ENCODE results near the gene GOLGA1. TPM values are rescaled to one million over a fixed set of nuclear protein-coding genes. Genes with fewer than 3 reads are reported as not detected.
"Not testable (repeated sequence)": the region's sequence is repeated elsewhere in the genome, so short reads cannot be mapped to it uniquely, and the experiment has no call there.

The GOLGA1 gene
- total RNA-seq, 1 donor from 2014 or later, result 10.2 TPM

DNA sequence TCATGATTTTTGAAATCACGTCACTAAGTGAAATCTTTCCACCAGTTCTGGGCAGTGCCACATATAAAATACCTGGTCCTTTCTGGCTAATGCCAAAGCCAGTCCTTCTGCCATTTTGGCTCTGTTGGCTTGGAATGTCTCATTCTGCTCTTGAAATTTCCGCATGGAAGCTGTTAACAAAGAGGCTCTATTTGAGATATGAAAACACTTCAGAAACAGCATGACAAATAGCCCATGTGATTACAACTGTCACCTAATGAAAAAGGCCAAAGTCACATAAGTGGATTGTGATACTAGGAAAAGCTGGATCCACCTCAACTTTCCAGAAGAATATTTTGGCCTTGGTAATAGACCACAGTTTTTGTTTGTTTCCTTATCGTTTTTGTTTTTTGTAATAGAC, 12.8 kb downstream of the GOLGA1 start:
- FAIRE-seq (no peak), DNase-seq (ENCODE audit: low read depth) (no peak)
- Histone ChIP-seq H3K4me1 (ENCODE audit: insufficient read depth, low read length) (no peaks in the 10 kb centered on the region), H4K20me1 (ENCODE audit: insufficient read depth, low read length) (no peaks in the 10 kb centered on the region), H3K79me2 (ENCODE audit: insufficient read depth, low read length) (no peaks in the 10 kb centered on the region), H3K27me3 (ENCODE audit: insufficient read depth, low read length) (no peaks in the 10 kb centered on the region), H3K9ac (ENCODE audit: low read length) (no peak overlapping the region), H3K27ac (ENCODE audit: low read depth, low read length) (no peak overlapping the region), H3K4me3 (ENCODE audit: insufficient read depth, low read depth, low read length) (no peak overlapping the region), H3K9me3 (ENCODE audit: insufficient read depth, low read depth, low read length) (no peaks in the 10 kb centered on the region), H3K4me2 (ENCODE audit: low read length) (no peak overlapping the region), H3K36me3 (ENCODE audit: insufficient read depth, low read length) (peaks cover 32% of the 10 kb centered on the region), H2AFZ (ENCODE audit: low read depth, low read length) (no peak overlapping the region)
- no peak overlapping the region for H3K27ac Mint-ChIP-seq (ENCODE audit: unreplicated experiment)
- TF ChIP-seq, protein P1, sequence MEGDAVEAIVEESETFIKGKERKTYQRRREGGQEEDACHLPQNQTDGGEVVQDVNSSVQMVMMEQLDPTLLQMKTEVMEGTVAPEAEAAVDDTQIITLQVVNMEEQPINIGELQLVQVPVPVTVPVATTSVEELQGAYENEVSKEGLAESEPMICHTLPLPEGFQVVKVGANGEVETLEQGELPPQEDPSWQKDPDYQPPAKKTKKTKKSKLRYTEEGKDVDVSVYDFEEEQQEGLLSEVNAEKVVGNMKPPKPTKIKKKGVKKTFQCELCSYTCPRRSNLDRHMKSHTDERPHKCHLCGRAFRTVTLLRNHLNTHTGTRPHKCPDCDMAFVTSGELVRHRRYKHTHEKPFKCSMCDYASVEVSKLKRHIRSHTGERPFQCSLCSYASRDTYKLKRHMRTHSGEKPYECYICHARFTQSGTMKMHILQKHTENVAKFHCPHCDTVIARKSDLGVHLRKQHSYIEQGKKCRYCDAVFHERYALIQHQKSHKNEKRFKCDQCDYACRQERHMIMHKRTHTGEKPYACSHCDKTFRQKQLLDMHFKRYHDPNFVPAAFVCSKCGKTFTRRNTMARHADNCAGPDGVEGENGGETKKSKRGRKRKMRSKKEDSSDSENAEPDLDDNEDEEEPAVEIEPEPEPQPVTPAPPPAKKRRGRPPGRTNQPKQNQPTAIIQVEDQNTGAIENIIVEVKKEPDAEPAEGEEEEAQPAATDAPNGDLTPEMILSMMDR (IDR thresholded peaks at IDR 0.05; ENCODE audit: insufficient read depth, low read depth, low read length), result no peak
- no peak for TF ChIP-seq EZH2 (IDR thresholded peaks at IDR 0.05; ENCODE audit: insufficient read depth, low read length)
- no peak overlapping the region for H3K4me3 Mint-ChIP-seq (ENCODE audit: unreplicated experiment)
- no peaks in the 10 kb centered on the region for H3K4me1 Mint-ChIP-seq (ENCODE audit: low read depth, unreplicated experiment)
- no peaks in the 10 kb centered on the region for H3K27me3 Mint-ChIP-seq (ENCODE audit: low read depth, unreplicated experiment)
- H3K36me3 Mint-ChIP-seq (ENCODE audit: low read depth, unreplicated experiment), result peaks cover 10% of the 10 kb centered on the region
- H3K9me3 Mint-ChIP-seq (ENCODE audit: unreplicated experiment), result no peaks in the 10 kb centered on the region

DNA sequence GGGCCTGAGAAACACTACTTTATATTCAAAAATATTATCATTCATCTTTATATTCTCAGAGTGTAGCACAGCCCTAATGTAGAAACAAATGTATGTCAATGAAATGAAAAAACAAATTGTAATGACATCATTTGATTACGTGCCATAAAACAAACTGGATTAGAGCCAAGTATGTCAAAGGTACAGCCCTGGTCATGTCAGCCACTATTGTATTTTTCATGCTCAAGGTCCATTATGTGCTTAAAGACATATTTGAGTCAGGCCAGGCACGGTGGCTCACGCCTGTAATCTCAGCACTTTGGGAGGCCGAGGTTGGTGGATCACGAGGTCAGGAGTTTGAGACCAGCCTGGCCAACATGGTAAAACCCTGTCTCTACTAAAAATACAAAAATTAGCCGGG, 20.5 kb downstream of the GOLGA1 start:
- not testable (repeated sequence) for H3K9me3 ChIP-seq (ENCODE audit: insufficient read depth, low read depth, low read length); H3K27ac Mint-ChIP-seq (ENCODE audit: unreplicated experiment); H3K27me3 Mint-ChIP-seq (ENCODE audit: low read depth, unreplicated experiment); H4K20me1 ChIP-seq (ENCODE audit: insufficient read depth, low read length); H3K4me2 ChIP-seq (ENCODE audit: low read length); H3K9me3 Mint-ChIP-seq (ENCODE audit: unreplicated experiment); H2AFZ ChIP-seq (ENCODE audit: low read depth, low read length); FAIRE-seq; H3K9ac ChIP-seq (ENCODE audit: low read length); H3K4me1 Mint-ChIP-seq (ENCODE audit: low read depth, unreplicated experiment); H3K27me3 ChIP-seq (ENCODE audit: insufficient read depth, low read length); H3K4me1 ChIP-seq (ENCODE audit: insufficient read depth, low read length); H3K36me3 Mint-ChIP-seq (ENCODE audit: low read depth, unreplicated experiment); H3K4me3 Mint-ChIP-seq (ENCODE audit: unreplicated experiment); DNase-seq (ENCODE audit: low read depth); H3K27ac ChIP-seq (ENCODE audit: low read depth, low read length); H3K79me2 ChIP-seq (ENCODE audit: insufficient read depth, low read length); H3K4me3 ChIP-seq (ENCODE audit: insufficient read depth, low read depth, low read length)
- peaks cover 11% of the 10 kb centered on the region for H3K36me3 ChIP-seq (ENCODE audit: insufficient read depth, low read length)

DNA sequence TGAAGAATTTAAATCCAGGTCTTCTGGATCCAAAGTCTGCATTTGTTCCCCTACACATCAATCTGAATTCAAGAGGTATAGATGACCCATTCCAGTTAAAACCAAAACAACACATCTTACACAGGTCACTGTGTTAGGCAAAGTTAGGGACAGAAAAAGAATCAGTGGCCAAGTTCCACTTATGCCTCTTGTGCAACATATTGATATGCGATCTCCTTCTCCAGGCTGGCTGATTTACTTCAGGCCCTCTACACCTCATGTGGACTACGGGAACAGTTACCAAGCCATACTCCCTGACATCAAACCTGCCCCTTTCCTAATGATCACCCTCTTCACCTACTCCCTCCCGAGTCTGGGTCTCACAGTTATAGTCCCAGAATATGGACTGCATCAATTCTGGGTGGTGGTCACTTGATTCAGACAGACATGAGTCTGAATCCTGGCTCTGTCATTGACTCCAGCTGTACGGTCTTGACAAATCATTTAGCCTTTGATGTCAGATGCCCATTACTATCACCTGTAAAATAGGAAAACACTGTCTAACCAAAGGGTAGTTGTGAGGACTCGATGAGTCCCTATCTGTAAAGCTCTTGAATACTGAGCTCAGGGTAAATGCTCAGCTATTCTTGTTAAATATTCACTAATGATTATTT, 26.0 kb downstream of the GOLGA1 start:
- Mint-ChIP-seq H3K27me3 (ENCODE audit: low read depth, unreplicated experiment) (no peaks in the 10 kb centered on the region), H3K9me3 (ENCODE audit: unreplicated experiment) (peaks cover 5% of the 10 kb centered on the region), H3K36me3 (ENCODE audit: low read depth, unreplicated experiment) (peaks cover 32% of the 10 kb centered on the region), H3K4me3 (ENCODE audit: unreplicated experiment) (no peak overlapping the region), H3K27ac (ENCODE audit: unreplicated experiment) (no peak overlapping the region), H3K4me1 (ENCODE audit: low read depth, unreplicated experiment) (no peaks in the 10 kb centered on the region)
- FAIRE-seq, result no peak
- no peak overlapping the region for H2AFZ ChIP-seq (ENCODE audit: low read depth, low read length)
- H3K4me1 ChIP-seq (ENCODE audit: insufficient read depth, low read length), result no peaks in the 10 kb centered on the region
- H4K20me1 ChIP-seq (ENCODE audit: insufficient read depth, low read length), result no peaks in the 10 kb centered on the region
- TF ChIP-seq, protein P1 (IDR thresholded peaks at IDR 0.05; ENCODE audit: insufficient read depth, low read depth, low read length), result no peak
- no peak for TF ChIP-seq EZH2 (IDR thresholded peaks at IDR 0.05; ENCODE audit: insufficient read depth, low read length)
- no peak overlapping the region for H3K9ac ChIP-seq (ENCODE audit: low read length)
- peaks cover 18% of the 10 kb centered on the region for H3K36me3 ChIP-seq (ENCODE audit: insufficient read depth, low read length)
- H3K4me3 ChIP-seq (ENCODE audit: insufficient read depth, low read depth, low read length), result no peak overlapping the region
- no peaks in the 10 kb centered on the region for H3K9me3 ChIP-seq (ENCODE audit: insufficient read depth, low read depth, low read length)
- H3K27me3 ChIP-seq (ENCODE audit: insufficient read depth, low read length), result no peaks in the 10 kb centered on the region
- H3K4me2 ChIP-seq (ENCODE audit: low read length), result no peak overlapping the region
- DNase-seq (ENCODE audit: low read depth), result no peak
- H3K79me2 ChIP-seq (ENCODE audit: insufficient read depth, low read length), result no peaks in the 10 kb centered on the region
- H3K27ac ChIP-seq (ENCODE audit: low read depth, low read length), result no peak overlapping the region
